BJ (cell line): ENCODE data around the gene DYNLRB1. TPM values are rescaled to one million over a fixed set of nuclear protein-coding genes. Genes with fewer than 3 reads are reported as not detected.
"Not testable (repeated sequence)": the region's sequence is repeated elsewhere in the genome, so short reads cannot be mapped to it uniquely, and the experiment has no call there.

Source experiments
- CTCF ChIA-PET: fragments of 350-600 bp; formaldehyde crosslinking; extraction: SDS; loops from one replicate; lab custom pipeline; 2021; ENCODE audit warnings: antibody characterized with exemption, inconsistent platforms; lab: Yijun Ruan, JAX
- POLR2A ChIA-PET: fragments of 300-600 bp; sonication (Branson Sonifier 250); formaldehyde crosslinking; extraction: SDS; loops from one replicate; lab custom pipeline; 2021; ENCODE audit warnings: antibody characterized with exemption; lab: Charles Lee
- DNase-seq: peaks from one replicate; pipeline ENCODE4 v3.0.0-alpha.2; 2011; ENCODE audit warnings: low read depth
- H3K27me3 ChIP-seq: 2 replicates; pipeline ENCODE4 v1.6.0; 2011; ENCODE audit warnings: low read length; ENCODE audit not compliant: control insufficient read depth, insufficient read depth
- H3K36me3 ChIP-seq: 2 replicates; pipeline ENCODE4 v1.5.1; 2011; ENCODE audit warnings: low read length; ENCODE audit not compliant: control insufficient read depth, insufficient read depth
- H3K4me3 ChIP-seq: 2 replicates; pipeline ENCODE4 v1.5.1; 2011; ENCODE audit warnings: low read depth, mild to moderate bottlenecking, control low read depth, low read length
- CTCF ChIP-seq: IDR thresholded peaks from 2 replicates; pipeline ENCODE4 v1.5.1; 2011; ENCODE audit warnings: low read depth, mild to moderate bottlenecking, control low read depth, inconsistent platforms, low read length, moderate library complexity; ENCODE audit not compliant: insufficient read depth
- polyA plus RNA-seq: library from polyadenylated mRNA; depleted of rRNA; stranded (reverse); fragments of >200 nt; gene quantifications from 2 replicates; pipeline ENCODE4 v1.2.3, GENCODE V29; 2011

Gene DYNLRB1
- polyA plus RNA-seq, 1 experiment = 310 TPM

- POLR2A ChIA-PET = no interaction called here
- Histone ChIP-seq H3K27me3 (no peaks in the 10 kb centered on the region), H3K36me3 (peaks cover 4% of the 10 kb centered on the region), H3K4me3 (no peak overlapping the region)
- TF ChIP-seq CTCF = no peak
- CTCF ChIA-PET = interaction anchor here (0.8 to 9.3 kb wide), 2 partner anchors 11 to 199 kb away, joined by 3 to 63 read pairs; no protein-coding TSS in a partner anchor
- no peak for DNase-seq
Measured at GRCh38 chr20:34512266-34512954, 3.8 kb upstream of the DYNLRB1 start.

- POLR2A ChIA-PET = no interaction called here
- CTCF ChIA-PET = interaction anchor here (9.3 kb wide), 1 partner anchor 200 kb away, joined by 63 read pairs; no protein-coding TSS in a partner anchor
- no peaks in the 10 kb centered on the region for H3K27me3 ChIP-seq
- H3K36me3 ChIP-seq = peaks cover 3% of the 10 kb centered on the region
- TF ChIP-seq CTCF = no peak
- DNase-seq = no peak
- H3K4me3 ChIP-seq = no peak overlapping the region
Measured at GRCh38 chr20:34512955-34513419, 3.2 kb upstream of the DYNLRB1 start.

GRCh38 chr20:34514034-34514433 is 2.2 kb upstream of the DYNLRB1 start:
- POLR2A ChIA-PET, H3K36me3 ChIP-seq, DNase-seq, H3K27me3 ChIP-seq, H3K4me3 ChIP-seq: not testable (repeated sequence)
- CTCF ChIA-PET = interaction anchor here (9.3 kb wide), 1 partner anchor 201 kb away, joined by 63 read pairs; no protein-coding TSS in a partner anchor

GRCh38 chr20:34514897-34515483 is 1.2 kb upstream of the DYNLRB1 start:
- no peak for TF ChIP-seq CTCF
- ChIA-PET CTCF (interaction anchor here (0.9 to 9.3 kb wide), 5 partner anchors 9 to 324 kb away, joined by 3 to 63 read pairs (median 5); no protein-coding TSS in a partner anchor), POLR2A (no interaction called here)
- no peak for DNase-seq
- H3K36me3 ChIP-seq = peaks cover 1% of the 10 kb centered on the region
- H3K27me3 ChIP-seq = no peaks in the 10 kb centered on the region
- H3K4me3 ChIP-seq = peak overlapping the region; percentile 93

GRCh38 chr20:34515484-34516246 is 557 bp upstream of the DYNLRB1 start:
- ChIA-PET POLR2A (interaction anchor here (0.5 to 0.6 kb wide), 2 partner anchors 12 to 262 kb away, joined by 3 read pairs; no protein-coding TSS in a partner anchor), CTCF (interaction anchor here (0.9 to 9.3 kb wide), 7 partner anchors 10 to 325 kb away, joined by 3 to 63 read pairs (median 3); no protein-coding TSS in a partner anchor)
- peak overlapping the region; percentile 93 for H3K4me3 ChIP-seq
- H3K27me3 ChIP-seq = no peaks in the 10 kb centered on the region
- H3K36me3 ChIP-seq = peaks cover 1% of the 10 kb centered on the region
- no peak for DNase-seq
- no peak for TF ChIP-seq CTCF
